ENCODE measurements around the gene GRM2.
A peak's percentile ranks its signal among the peaks of the same experiment; 100 is the strongest.

Gene GRM2

DNA sequence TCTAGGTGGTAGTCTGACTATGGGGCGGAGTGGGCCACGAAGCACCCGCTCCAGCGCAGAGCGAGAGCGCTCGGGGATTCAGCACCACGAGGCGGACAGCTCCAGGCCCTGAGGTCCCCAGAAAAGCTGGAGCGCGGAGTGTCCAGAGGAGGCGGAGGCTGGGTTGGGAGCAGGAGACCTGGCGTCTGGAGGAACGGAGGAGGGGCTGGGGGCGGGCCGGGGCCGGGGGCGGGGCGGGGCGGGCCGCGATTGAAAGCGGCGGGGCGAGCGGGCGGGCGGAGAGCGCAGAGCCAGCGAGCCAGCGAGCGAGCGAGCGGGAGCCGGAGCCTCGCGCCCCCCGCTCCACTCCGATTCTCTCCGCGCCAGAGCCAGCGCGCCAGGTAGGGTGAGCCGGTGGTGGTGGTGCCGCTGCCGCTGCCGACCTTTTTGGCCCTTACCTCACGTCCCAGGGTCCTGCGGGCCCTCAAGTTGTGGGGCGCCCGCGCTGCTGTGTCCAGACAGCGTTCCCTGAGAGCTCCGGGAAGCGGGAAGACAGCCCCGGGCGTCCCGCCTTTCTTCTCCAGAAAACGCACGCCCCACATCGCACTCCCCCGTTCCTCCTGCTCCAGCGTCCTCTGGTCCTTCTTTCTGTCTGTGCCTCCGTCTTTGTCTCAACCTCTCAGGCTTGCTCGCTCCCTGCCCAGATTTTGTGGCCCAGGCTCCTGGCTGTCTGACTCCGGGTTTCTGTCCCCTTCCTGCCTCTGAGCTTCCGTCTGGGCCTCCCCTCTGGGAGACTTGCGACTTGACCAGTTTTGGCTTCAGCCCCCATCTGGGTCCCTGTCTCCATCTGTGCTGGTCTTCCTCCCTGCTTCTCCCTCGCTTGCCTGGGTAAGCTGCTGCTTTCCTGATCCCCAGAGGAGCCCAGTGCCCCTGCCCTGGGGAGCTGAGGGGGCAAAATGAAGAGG is at the start of gene GRM2:
GRM2 (plus strand) TSS at position 281 of the 944 bp plus-strand sequence. CDS start 1,916 bp downstream, outside the sequence.
- TF ChIP-seq, protein P1, sequence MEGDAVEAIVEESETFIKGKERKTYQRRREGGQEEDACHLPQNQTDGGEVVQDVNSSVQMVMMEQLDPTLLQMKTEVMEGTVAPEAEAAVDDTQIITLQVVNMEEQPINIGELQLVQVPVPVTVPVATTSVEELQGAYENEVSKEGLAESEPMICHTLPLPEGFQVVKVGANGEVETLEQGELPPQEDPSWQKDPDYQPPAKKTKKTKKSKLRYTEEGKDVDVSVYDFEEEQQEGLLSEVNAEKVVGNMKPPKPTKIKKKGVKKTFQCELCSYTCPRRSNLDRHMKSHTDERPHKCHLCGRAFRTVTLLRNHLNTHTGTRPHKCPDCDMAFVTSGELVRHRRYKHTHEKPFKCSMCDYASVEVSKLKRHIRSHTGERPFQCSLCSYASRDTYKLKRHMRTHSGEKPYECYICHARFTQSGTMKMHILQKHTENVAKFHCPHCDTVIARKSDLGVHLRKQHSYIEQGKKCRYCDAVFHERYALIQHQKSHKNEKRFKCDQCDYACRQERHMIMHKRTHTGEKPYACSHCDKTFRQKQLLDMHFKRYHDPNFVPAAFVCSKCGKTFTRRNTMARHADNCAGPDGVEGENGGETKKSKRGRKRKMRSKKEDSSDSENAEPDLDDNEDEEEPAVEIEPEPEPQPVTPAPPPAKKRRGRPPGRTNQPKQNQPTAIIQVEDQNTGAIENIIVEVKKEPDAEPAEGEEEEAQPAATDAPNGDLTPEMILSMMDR (IDR thresholded peaks at IDR 0.05; ENCODE audit: low read depth, low read length, missing control alignments): no peak
- DNase-seq (ENCODE audit: low read depth): no peak
- no peak within 1 kb of the TSS for H3K4me3 ChIP-seq (ENCODE audit: low read depth, low read length)

DNA sequence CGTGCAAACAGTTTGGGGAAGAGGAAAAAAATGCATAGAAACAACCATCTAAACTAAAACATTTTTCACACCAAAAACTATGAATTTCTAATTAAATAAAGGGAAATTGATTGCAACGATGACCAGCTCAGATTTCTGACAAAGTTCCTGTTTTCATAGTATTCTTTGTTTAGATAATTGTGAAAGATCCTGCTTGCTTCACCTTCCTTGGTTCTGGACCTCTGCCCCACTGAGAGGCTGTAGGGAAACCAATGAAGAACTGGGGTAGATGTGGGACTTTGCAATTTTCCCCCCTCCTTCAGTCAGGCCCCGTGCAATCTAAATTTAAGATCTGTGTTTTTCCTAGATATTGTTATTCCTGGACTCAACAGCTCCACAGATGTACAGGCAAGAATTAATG is 49.6 kb upstream of the GRM2 start:
- no peak for DNase-seq (ENCODE audit: low read depth)
- H3K4me3 ChIP-seq (ENCODE audit: low read depth, low read length): no peak overlapping the region
- TF ChIP-seq, protein P1 (IDR thresholded peaks at IDR 0.05; ENCODE audit: low read depth, low read length, missing control alignments): no peak

DNA sequence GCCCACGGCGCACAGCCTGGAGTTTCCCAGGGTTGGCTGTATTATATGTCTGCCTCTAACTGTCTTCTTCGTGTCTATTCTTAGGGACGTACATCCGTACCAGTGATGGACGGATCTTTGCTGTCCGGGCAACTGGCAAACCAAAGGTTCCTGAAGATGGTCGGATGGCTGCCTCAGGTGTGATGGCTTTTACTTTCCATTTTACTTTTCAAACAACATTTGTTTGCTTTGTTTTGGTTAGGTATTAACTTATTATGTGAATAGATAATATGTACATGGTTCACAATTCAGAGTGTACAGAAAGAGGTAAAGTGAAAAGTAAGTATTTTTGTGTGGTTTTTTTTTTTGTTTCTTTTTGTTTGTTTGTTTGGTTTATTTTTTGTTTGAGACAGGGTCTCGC is 46.9 kb upstream of the GRM2 start:
- TF ChIP-seq, protein P1 (IDR thresholded peaks at IDR 0.05; ENCODE audit: low read depth, low read length, missing control alignments): no peak
- no peak overlapping the region for H3K4me3 ChIP-seq (ENCODE audit: low read depth, low read length)
- no peak for DNase-seq (ENCODE audit: low read depth)

DNA sequence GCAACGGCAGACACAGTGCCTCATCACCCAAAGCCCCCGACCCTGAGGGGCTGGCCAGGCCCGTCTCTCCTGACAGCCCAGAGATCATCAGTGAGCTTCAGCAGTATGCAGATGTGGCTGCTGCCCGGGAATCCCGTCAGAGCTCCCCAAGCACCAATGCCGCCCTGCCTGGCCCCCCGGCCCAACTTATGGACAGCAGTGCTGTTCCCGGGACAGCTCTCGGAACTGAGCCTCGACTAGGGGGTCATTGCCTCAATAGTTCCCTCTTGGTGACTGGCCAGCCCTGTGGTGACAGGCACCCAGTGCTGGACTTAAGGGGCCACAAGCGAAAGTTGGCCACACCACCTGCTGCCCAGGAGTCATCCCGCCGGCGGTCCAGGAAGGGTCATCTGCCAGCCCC is 44.4 kb upstream of the GRM2 start:
- H3K4me3 ChIP-seq (ENCODE audit: low read depth, low read length): no peak overlapping the region
- TF ChIP-seq, protein P1 (IDR thresholded peaks at IDR 0.05; ENCODE audit: low read depth, low read length, missing control alignments): no peak
- DNase-seq (ENCODE audit: low read depth): no peak

DNA sequence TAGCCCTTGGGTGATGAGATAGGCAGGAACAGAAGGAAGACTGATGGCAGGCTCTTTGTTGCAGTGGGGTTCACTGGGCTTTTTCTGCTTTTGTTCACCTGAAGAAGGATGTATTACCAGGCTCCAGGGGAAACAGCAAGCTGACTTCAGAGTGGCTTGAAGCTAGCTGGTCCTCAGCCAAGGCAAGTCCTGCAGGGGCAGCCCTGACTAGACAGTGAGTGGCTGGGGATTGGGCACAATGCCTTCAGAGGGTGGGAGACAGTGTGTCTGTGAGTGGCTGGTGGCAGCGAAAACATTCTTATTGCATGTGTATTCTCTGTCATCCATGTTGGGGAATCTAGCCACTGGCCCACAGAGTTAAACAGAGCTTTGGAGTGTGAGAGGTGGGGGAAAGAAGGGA is 38.1 kb upstream of the GRM2 start:
- TF ChIP-seq, protein P1 (IDR thresholded peaks at IDR 0.05; ENCODE audit: low read depth, low read length, missing control alignments): no peak
- no peak for DNase-seq (ENCODE audit: low read depth)
- H3K4me3 ChIP-seq (ENCODE audit: low read depth, low read length): no peak overlapping the region

DNA sequence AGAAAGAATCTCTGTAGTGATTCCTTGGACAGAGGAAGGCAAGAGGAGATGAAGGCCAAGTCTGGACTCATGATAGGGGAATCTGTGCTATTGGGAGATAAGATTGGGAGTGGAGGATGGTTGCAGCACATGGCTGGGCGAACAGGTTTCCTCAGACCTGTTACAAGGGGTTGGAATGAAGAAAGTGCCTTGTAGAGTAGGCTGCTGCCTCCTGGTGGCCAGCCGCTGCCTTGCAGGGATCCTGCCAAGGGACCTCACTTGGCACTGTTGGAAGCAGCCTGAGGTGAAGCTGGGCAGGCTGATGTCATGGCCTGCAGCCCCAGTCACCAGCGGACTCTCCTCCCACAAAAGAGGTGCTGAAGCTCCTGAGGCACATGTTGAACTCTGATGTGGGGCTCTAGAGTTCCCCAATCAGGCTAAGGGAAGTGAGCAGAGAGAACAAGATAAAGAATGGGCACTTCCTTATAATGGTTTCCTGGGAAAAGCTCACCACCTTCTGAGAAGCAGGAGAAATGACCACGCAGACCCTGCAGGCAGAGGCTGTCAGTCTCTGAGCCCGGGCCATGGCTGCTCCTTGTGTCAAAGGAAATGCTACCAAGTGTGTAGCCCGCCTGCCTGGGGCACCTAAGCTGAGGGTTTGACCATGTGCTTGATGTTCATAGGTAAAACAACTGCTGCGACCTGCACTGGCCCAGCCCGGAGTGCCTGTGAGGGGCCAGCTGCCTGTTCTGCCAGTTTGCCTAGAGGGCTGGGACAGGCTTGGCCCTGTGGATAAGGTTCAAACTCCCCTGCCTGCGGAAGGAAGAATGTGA is 37.4 kb upstream of the GRM2 start:
- H3K4me3 ChIP-seq (ENCODE audit: low read depth, low read length): no peak overlapping the region

More for the DNA sequence above, 37.4 kb upstream of the GRM2 start:
- TF ChIP-seq, protein P1 (IDR thresholded peaks at IDR 0.05; ENCODE audit: low read depth, low read length, missing control alignments): peak; percentile 100
- DNase-seq (ENCODE audit: low read depth): peak; percentile 45
